Measurements from ENCODE around the gene MORN3.
"Not testable (repeated sequence)": the region's sequence is repeated elsewhere in the genome, so short reads cannot be mapped to it uniquely, and the experiment has no call there.

MORN3 gene

DNA sequence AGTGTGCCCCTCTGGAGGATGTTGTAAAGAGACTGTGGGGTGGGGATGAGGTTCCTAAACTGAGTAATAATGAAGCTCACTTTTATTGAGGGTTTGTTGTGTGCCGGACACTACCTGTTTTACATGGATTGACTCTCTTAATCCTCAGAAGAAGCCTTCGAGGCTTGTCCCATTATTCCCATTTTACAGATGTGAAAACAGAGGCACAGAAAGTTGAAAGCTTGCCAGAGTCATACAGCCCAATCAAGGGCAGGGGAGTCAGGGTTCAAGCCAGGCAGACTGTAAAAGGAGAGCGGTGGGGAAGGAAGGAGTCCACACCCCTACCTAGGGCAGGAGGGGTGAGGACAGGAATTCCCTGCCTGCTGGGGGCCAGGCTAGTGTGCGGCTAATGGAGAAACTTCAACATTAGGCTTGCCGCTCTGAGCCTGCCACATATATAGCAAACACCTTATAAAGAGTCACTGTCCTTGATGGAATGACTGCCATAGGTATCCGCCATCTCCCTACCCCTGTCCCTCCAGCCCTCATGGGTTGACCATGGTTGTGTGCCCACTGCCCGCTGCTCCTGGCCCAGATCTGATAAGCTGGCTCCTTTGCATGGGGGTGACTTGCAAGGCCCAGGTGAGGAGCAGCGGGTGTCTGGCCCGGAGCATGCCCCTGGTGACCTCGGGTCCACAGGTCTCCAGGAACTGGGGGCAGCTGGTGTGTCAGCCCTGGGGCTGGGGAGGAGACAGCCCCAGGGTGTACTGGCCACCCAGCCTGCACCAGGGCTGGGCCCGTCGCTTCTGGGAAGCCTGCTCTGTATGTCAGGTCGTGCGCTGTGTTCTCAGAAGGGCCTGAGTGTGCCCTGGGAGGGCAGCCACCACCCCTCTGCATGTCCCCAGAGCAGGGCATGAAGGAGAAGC lies 30.9 kb downstream of the MORN3 start:
- Histone ChIP-seq H4K20me1 (ENCODE audit: insufficient read depth) (no peaks in the 10 kb centered on the region), H3K79me2 (ENCODE audit: insufficient read depth, low read depth) (no peaks in the 10 kb centered on the region), H3K4me2 (no peak overlapping the region), H2AFZ (ENCODE audit: low read depth) (no peak overlapping the region), H3K4me1 (ENCODE audit: low read depth, poor library complexity, severe bottlenecking) (no peaks in the 10 kb centered on the region), H3K27ac (no peak overlapping the region), H3K9ac (no peak overlapping the region), H3K4me3 (IDR thresholded peaks at IDR 0.05; ENCODE audit: insufficient read depth, low read depth, low read length) (no peak overlapping the region), H3K36me3 (ENCODE audit: insufficient read depth) (no peaks in the 10 kb centered on the region), H3K27me3 (ENCODE audit: insufficient read depth, low read depth) (no peaks in the 10 kb centered on the region)
- no peak for TF ChIP-seq CTCF (conservative IDR thresholded peaks at IDR 0.05; ENCODE audit: low read depth, low read length)

GRCh38 chr12:121637231-121637914 lies 32.1 kb downstream of the MORN3 start:
- H3K4me2 ChIP-seq = no peak overlapping the region
- H3K4me1 ChIP-seq (ENCODE audit: low read depth, poor library complexity, severe bottlenecking) = no peaks in the 10 kb centered on the region
- no peak overlapping the region for H3K9ac ChIP-seq
- H3K79me2 ChIP-seq (ENCODE audit: insufficient read depth, low read depth) = no peaks in the 10 kb centered on the region
- no peaks in the 10 kb centered on the region for H3K27me3 ChIP-seq (ENCODE audit: insufficient read depth, low read depth)
- no peak for TF ChIP-seq CTCF (conservative IDR thresholded peaks at IDR 0.05; ENCODE audit: low read depth, low read length)
- H3K36me3 ChIP-seq (ENCODE audit: insufficient read depth) = no peaks in the 10 kb centered on the region
- H3K4me3 ChIP-seq (IDR thresholded peaks at IDR 0.05; ENCODE audit: insufficient read depth, low read depth, low read length) = no peak overlapping the region
- H4K20me1 ChIP-seq (ENCODE audit: insufficient read depth) = no peaks in the 10 kb centered on the region
- H2AFZ ChIP-seq (ENCODE audit: low read depth) = no peak overlapping the region
- no peak overlapping the region for H3K27ac ChIP-seq

- H3K4me3 ChIP-seq (IDR thresholded peaks at IDR 0.05; ENCODE audit: insufficient read depth, low read depth, low read length) = no peak overlapping the region
- no peak overlapping the region for H3K9ac ChIP-seq
- no peak overlapping the region for H3K27ac ChIP-seq
- no peaks in the 10 kb centered on the region for H4K20me1 ChIP-seq (ENCODE audit: insufficient read depth)
- TF ChIP-seq CTCF (conservative IDR thresholded peaks at IDR 0.05; ENCODE audit: low read depth, low read length) = no peak
- H2AFZ ChIP-seq (ENCODE audit: low read depth) = no peak overlapping the region
- H3K36me3 ChIP-seq (ENCODE audit: insufficient read depth) = no peaks in the 10 kb centered on the region
- no peak overlapping the region for H3K4me2 ChIP-seq
- no peaks in the 10 kb centered on the region for H3K79me2 ChIP-seq (ENCODE audit: insufficient read depth, low read depth)
- H3K4me1 ChIP-seq (ENCODE audit: low read depth, poor library complexity, severe bottlenecking) = peaks cover 2% of the 10 kb centered on the region
- H3K27me3 ChIP-seq (ENCODE audit: insufficient read depth, low read depth) = no peaks in the 10 kb centered on the region
Observed at GRCh38 chr12:121634836-121635235, 34.6 kb downstream of the MORN3 start.

- H3K27me3 ChIP-seq (ENCODE audit: insufficient read depth, low read depth); H3K4me2 ChIP-seq; H3K27ac ChIP-seq; H4K20me1 ChIP-seq (ENCODE audit: insufficient read depth); H3K4me1 ChIP-seq (ENCODE audit: low read depth, poor library complexity, severe bottlenecking); H3K36me3 ChIP-seq (ENCODE audit: insufficient read depth); H2AFZ ChIP-seq (ENCODE audit: low read depth); H3K4me3 ChIP-seq (IDR thresholded peaks at IDR 0.05; ENCODE audit: insufficient read depth, low read depth, low read length); H3K79me2 ChIP-seq (ENCODE audit: insufficient read depth, low read depth); H3K9ac ChIP-seq: not testable (repeated sequence)
Observed at GRCh38 chr12:121633833-121634196, 35.6 kb downstream of the MORN3 start.
